ENCODE results near the gene ATG13.

GRCh38 chr11:46640036-46640788 lies 22.9 kb downstream of the ATG13 start:
- TF ChIP-seq CTCF (conservative IDR thresholded peaks at IDR 0.05; ENCODE audit: low read depth, low read length) (no peak), POLR2A (IDR thresholded peaks at IDR 0.05; ENCODE audit: low read depth, low read length) (no peak), MXI1 (IDR thresholded peaks at IDR 0.05; ENCODE audit: borderline replicate concordance, low read depth, low read length) (no peak), RAD21 (IDR thresholded peaks at IDR 0.05; ENCODE audit: low read length) (no peak)

All from IMR-90 (cell line).